NCI-H2196 (cell line): ENCODE measurements around the gene UST.
A peak's percentile ranks its signal among the peaks of the same experiment; 100 is the strongest.
"Not testable (repeated sequence)": the region's sequence is repeated elsewhere in the genome, so short reads cannot be mapped to it uniquely, and the experiment has no call there.

Experiments
- DNase-seq: peaks from one replicate; lab custom pipeline; 2025; ENCODE audit not compliant: unreplicated experiment; lab: John Stamatoyannopoulos, UW

UST gene

DNA sequence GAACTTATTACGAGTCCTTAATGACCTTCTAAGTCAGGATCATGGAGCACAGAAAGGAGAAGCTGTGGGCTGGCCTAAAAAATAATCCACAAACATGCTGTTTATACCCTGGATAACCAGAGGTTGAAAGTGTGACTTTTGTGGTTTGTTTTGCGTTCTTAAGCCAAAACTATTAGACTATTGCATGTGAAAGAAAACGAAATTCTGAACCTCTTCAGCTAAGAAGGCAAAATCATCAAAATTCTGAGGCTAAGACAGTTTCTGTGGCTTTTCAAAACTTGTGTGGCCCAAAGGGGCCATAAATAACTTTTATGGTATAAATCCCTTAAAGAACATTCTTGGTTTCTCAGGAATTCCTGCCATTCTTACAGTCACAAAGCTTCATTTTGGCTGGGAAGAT is 251.0 kb downstream of the UST start:
- DNase-seq = no peak

DNA sequence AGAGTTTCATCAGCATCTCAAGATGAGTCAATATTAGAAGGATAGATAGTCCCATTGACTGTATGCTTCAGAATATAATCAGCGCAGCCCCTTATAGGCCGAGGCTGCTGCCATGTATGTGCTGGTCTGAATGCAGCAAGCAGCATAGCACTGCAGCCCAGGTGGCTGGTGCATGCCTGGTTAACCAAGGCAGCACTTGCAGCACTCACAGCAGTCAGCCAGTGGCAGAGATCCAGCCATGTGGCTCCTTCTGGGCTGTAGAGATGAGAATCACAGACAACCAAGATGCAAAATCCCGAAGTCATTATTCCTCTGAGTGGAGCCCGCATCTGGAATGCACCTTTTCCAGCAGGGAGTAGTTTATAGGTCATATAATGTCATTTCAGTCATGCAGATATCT is 251.9 kb downstream of the UST start:
- DNase-seq = no peak

DNA sequence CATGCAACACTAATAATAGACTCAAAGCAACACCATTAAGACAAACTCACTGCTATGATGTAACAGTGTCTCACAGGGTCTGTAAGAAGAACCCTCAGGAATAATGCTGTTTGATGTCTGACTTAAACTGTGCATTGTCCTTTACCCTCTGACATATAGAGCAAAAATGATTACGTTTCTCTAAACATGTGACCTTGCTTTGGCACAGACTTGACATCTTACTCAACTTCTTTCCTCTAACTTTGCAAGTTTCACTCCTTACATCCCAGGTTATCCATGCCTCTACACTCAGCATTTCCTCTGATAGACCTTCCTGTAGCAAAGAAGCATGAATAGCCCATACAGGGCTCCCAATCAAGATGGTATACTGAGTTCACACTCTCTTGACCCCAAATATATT is 252.7 kb downstream of the UST start:
- DNase-seq = no peak

DNA sequence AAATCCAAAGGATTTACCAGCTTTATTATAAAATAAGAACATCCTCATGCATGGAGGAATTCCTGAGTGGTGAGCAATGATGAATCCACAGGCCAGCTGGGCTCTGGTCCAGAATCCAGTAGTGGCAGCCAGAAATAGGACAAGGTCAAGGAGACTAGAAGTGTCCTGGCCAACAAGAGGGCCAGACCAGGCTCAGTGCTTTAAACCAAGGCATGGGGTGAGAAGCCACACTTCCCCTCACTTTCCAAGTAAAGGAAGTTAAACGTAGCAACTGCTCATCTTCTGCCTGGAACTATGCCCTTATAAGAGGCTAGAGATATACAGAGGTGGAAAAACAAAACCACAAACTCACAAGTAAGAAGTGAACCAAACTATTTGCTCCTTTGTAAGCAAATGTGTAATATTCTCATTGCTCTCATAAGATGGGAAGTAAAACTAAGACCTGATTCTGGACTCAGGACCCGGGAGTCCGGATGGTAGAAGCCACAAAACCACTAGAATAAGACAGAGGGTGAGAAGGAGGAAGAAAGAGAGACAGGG is 253.2 kb downstream of the UST start:
- no peak for DNase-seq

DNA sequence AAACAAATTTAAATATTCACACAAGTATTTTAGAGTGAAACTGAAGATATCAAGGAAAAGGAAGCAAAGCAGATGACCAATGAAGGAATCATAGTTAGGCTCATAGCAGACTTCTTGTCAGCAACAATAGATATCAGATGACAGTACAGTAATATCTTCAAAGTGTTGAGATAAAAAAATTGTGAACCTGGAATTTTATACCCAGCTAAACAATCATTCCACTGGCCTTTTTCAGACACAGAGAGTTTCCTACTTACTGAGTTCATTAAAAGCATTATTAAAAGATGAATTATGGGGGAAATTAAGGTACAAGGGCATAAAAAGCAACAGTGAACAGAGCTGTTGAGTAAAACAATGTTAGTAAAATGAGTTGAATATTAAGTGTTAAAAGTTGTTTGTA is 254.6 kb downstream of the UST start:
- DNase-seq = no peak

DNA sequence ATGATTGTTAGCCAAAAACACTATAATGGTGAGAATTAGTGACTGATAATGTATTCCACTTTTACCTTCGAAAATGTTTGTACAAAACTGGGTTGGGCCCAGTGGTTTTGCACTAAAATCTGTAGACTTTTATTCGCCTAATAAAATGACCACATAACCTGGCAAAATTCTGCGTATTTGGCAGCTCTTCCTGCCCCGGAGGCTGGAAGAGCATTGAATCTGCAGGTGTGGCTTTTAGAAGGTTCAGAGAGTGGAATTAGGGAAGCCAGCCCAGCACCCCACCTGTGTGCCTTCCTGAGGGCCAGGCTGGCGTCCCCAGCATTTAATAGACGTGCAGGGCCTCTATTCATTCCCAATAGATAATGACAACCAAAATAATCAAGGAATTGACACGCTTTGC is 256.7 kb downstream of the UST start:
- no peak for DNase-seq

DNA sequence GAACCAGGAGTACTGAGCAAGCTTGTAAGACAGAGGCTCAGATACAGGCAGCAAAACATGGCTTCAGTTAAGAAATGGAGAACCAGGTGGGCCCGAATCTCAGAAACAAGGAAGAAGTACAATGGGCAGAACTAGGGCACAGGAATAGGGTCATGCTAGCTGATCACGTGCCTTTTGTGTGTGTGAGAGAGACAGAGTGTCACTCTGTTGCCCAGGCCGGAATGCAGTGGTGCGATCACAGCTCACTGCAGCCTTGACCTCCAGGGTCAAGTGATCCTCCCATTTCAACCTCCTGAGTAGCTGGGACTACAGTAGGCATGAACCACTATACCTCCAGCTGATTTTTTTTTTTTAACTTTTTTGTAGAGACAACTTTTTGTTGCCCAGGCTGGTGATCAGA is 257.8 kb downstream of the UST start:
- DNase-seq = no peak

DNA sequence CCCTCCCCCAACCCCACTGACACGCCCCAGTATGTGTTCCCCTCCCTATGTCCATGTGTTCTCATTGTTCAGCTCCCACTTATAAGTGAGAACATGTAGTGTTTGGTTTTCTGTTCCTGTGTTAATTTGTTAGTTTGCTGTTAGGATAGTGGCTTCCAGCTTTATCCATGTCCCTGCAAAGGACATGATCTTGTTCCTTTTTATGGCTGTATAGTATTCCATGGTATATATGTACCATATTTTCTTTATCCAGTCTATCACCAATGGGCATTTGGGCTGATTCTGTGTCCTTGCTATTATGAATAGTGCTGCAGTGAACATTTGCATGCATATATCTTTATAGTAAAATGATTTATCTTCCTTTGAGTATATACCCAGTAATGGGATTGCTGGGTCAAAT is 259.4 kb downstream of the UST start:
- DNase-seq = not testable (repeated sequence)

DNA sequence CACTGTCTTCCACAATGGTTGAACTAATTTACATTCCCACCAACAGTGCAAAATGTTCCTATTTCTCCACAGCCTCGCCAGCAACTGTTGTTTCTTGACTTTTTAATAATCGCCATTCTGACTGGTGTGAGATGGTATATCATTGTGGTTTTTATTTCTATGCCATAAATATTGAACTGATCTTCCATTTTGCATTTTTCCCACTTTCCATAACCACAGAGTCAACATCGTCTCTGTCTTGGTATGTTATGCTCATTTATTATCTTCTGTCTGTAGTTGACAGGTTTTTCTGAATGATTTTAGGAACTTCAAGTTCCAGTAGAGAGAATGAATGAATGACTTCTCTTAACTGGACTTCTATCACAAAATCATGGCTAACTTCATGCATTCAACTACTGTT is 259.8 kb downstream of the UST start:
- DNase-seq = no peak

DNA sequence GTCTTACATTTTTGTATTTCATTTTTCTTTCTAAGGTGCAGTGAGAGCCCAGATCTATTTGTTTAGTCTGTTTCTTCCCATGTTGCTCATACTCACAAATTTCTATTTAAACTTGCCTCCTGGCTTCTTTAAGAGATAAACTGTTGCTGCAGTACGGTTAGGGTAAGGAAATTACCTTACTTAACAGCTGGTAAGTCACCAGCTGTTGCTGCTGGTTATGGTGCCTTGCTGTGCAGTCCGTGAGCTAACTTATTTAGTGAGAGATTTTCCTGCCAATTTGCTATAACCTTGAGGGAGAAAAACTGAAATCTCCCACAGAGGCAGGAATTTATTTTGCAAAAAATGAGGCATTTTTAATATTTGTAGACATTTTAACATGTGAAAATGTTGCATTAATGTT is 261.0 kb downstream of the UST start:
- no peak for DNase-seq

DNA sequence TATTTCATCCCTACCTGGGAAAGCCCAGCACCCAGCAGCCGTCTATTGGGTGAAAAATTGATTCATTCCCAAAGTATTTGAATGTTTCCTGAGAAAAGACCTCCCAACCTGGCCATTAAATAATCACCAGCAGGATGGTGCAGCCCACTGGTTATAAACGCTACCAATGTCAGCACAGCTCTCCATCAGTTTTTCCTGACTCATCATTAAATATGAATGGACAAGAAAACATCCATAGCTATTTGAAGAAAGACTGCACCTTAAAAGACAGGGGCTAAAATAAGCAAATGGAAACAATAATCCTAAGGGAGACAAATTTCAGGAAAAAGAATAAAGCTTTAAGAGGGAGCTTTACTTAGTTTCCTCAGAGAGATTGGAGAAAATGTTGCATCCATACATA is 261.9 kb downstream of the UST start:
- DNase-seq = no peak

DNA sequence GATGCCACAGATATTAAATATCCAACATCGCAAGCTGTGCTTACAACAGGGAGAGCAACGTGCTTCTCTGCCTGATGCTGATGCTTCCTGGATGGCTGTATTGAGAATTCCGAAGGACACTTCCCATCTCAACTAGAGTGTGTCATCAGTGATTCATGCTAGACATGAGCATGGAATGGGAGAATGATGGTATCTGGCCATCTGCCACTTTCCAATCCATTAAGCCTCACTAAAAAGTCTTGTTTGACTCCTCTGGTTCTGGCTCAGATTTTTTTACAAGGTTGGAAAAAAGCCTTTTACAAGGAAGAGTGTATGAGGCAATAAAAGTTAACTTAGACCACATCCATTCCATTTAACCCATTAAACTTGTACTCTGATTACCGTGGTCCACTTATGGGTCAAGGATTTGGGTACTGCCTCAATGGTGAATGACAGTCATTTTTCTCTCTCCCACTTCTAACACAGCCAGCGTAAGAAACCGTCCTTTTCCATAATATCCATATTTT is 265.3 kb downstream of the UST start:
- DNase-seq = no peak

DNA sequence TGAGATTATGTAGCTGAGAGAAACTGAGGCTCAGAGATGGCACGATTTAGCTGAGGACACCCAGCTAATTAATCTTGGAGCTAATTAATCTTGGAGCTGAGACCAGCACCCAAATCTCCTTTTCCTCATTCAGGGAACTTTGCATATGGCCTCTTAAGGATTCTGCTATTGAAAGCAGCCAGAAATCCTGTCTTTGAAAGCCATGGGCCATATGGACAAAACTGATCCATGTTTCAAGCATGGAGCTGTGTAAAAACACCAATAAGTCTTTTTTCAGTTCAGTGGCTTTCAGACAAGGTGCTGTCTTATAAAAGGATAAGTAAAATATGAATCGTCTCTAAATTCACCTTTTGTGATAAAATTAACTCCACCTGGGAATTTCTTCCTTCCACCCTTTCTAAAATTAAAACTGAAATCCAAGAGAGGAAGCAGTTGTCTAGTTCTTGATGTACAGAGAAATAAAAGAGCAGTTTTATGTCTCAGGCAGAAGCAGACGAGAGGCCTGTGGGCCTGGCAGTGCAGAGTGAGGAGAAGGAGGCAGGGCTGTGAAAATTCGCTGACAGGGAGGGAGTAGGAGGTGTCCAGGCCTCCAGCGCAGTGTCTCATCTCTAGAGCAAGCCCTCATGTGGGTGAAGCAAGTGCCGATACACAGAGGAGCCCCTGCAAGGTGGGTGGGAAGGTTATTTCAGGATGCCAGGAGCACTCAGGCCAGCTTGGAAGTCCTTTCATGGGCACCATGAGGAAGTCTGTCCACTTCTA is 266.9 kb downstream of the UST start:
- DNase-seq = no peak

DNA sequence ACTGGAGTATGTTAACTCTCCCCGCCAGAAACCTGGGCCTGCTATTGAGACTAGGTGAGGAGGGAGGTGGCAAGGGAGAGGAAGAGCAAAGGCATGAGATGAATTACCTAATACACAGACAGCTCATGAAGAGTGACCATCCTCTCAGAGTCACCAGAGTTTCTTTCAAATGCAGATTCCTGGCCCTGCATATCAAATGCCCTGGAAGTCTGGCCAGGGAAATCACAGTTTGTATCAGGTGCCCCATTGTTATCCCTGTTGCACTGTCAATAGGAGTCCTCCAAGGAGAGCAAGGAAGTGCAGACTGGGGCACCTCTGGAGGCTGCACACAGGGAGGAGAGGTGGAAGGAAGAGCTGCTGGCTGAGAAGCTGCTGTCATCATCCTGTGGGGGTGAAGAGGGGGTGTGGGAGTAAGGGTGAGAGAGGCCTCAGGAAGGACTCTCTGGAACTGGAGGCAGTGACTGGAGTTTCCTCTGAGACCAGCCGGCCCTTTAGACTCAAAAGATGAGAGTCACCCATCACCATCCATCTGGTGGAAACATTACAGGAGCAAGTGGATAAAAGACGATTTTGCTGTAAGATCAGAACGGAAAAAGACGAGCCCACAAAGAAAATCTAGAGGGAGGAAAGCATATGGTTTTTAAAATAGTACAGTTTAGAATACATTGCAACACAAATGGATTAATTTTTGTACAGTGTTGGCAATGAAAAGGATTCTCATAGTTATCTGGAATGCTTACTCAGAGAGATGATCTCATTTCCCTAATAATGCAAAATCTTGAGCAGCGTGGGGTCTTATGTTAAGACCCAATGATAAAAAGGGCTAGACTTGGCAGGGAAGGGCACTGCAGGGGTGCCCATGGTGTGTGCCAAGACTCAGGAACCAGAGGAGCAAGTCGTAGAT is 268.1 kb downstream of the UST start:
- no peak for DNase-seq

DNA sequence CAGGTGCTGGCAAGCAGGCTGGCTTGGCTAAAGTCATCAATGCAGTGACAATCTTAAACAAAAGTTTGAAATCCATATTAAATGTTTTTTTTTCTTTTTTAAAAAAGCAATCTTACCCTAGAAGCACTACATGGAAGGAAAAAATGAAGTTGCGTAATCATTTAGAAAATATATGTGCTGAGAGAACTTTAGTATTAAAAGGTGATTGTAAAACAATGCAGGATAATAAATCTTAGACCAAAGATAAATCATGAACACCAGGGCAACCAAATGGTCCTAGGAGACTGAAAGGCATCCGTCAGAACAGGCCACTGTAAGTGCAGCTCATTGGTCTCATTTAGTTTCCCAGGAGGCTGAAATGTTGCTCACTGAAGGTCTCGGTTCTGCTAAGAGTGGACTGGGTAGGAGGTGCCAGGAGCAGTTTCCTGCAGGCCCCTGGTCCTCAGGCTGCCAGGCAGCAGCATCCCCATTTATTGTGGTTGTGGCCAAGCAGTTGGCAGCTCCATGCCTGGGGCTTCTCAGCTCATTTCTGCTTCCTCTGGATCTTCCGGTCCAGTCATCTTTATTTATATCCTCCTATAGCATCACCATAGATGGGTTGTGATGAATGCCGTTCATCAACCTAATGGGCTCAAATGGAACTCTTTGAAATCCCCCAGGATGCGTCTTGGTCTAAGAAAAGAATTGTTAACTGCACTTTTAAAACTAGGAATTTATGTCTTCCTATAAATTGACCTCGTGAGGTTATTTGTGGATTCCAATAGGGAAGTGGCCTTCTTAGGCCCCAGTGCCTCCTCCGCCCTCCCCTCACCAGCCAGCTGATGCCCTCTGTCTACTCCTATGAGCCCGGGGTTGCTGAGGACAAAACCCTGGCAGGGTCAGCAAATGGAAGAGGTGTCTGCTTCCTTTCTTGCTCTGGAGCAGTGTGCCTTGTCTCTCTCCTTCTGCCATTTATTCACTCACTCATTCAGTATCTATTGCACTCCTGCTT is 269.0 kb downstream of the UST start:
- no peak for DNase-seq

DNA sequence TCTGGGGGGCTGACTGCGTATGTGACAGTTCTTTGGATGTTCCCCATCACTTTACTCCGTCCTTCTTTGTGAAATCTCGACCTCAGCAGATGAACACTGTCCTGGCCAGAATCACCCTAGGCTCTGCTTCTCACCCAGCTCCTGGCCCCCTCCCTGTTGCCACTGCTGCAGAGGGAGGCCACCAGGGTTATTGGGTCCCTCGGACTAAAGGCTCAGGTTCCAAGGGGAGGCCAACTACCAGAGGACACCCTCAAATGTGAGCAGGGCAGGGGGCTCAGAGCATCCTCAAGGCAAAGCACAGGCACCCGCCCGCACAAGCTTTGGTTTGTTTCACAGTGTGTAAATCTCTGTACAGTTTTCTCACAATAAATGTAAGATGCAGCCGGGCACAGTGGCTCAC is 269.9 kb downstream of the UST start:
- DNase-seq = no peak

DNA sequence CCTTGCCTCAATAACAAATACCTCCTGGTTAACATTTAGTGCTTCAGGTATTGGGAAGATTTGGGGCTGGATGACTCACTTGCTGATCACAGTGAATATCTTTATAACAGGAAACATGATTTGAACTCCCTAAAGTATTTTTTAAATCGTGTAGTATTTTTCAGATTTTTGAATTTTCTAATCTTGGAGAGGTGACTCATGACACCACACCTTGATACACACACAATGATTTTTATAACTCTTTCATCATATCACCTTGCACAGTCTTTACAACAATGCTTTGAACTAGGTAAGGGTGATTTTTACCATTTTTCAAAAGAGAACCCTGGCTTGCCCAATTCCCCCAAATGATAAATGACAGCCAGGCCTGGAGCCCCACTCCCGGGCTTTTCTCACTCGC is 273.5 kb downstream of the UST start:
- DNase-seq = no peak

DNA sequence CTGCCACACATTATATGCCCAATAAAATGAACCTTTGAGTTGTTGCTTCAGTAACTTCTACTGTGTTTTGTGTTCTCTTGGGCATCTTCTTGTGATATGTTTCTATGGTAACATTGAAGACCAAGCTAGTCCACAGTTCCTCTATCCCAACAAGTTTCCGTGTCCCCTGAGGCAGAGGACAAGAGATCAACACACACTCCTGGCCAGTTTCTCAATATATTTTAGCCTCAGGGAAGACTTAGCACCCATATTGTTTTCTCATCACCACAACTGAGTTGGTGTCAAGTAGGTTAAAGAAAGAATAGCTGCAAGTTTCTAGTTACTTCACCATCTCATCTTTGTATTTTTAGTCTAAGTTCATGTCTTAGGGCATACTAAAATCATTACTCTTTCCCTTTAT is 277.5 kb downstream of the UST start:
- no peak for DNase-seq

DNA sequence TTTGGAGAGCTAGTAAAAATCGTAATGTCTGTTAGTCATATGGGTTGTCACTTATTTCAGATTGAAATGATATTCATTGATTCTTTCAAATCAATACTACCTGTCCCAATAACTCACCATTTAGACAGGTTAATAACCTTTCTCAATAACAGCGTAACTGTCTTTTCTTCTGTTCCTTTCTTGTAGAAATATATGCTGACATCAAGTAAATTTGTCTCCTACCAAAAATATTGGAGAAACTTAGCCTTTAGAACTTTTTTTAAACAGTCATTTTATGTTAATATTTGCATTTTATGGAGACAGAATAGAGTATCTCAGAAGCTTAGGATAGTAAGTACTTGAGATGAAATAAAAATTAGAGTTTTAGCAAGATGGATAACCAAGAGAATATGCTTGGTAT is 278.2 kb downstream of the UST start:
- DNase-seq = no peak

DNA sequence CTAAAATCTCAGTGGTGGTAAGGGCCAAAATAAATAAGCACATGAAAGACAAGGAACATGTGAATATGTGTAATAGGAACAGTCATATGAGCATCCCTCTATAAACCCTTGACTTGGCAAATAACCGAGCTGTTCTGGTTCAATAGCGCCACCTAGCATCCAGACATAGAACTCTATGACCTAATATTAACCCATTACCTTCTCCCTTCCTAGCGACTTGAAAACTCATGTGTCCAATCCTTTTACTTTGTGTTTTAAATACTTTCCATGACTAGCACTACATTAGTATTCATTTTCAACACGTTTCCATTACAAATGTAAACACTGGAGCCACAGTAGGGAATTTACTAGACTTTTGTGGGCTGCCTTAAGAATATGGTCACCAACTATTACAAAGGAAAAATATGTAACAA is 279.7 kb downstream of the UST start:
- peak; percentile 67 for DNase-seq

DNA sequence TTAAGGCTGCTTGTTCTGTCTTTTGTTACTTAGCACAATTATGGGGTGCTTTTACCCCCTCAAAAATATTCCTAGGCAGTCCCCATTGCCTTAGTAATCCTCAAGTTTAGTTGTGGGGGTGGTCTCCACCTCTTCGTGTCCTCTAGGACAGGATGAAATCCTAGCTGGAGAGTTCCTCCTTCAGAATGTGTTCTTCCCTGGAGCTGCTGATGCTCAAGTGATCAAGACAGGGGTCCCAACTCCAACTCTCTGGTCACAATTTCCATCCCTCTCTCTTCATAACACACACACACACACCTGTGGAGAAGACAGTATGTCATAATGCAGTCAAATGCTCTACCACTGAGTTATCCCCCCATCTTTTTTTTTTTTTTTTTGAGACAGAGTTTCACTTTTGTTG is 280.7 kb downstream of the UST start:
- DNase-seq = no peak
